ENCODE results near the gene RELL2.

DNA sequence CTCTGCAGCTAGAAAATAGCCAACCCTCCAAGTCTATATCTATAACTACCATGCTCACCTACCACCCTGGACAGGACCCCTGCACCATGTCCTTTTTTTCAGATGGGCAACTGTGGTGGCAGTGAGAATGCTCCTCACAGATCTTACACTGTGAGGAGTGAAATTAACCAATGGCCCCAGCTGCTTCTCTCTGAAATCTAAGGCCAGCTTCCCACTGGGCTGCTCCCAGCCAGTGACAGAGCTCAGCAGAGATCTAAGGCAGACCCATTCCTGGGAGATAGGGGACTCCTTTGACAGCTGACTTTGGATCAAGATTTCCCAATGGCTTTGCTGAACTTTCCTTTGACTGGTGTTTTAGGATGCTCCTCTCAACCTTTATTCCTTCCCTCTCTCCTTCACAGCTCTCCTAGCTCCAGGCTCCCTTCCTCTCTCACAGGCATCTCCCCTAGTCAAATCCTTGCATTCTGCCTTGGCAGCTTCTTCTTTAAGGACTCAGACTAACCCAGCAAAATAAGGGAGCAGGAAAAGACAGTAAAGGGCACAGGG, 46.9 kb downstream of the RELL2 start:
- TF ChIP-seq, protein P1, sequence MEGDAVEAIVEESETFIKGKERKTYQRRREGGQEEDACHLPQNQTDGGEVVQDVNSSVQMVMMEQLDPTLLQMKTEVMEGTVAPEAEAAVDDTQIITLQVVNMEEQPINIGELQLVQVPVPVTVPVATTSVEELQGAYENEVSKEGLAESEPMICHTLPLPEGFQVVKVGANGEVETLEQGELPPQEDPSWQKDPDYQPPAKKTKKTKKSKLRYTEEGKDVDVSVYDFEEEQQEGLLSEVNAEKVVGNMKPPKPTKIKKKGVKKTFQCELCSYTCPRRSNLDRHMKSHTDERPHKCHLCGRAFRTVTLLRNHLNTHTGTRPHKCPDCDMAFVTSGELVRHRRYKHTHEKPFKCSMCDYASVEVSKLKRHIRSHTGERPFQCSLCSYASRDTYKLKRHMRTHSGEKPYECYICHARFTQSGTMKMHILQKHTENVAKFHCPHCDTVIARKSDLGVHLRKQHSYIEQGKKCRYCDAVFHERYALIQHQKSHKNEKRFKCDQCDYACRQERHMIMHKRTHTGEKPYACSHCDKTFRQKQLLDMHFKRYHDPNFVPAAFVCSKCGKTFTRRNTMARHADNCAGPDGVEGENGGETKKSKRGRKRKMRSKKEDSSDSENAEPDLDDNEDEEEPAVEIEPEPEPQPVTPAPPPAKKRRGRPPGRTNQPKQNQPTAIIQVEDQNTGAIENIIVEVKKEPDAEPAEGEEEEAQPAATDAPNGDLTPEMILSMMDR (IDR thresholded peaks at IDR 0.05 in 8 of 11, conservative IDR thresholded peaks at IDR 0.05 in 3 of 11): no peak
- no peak for TF ChIP-seq POLR2A (IDR thresholded peaks at IDR 0.05)
